WTC11 (cell line): Measurements from ENCODE around the gene RASL11B.

Source experiments
- FOXP4 ChIP-seq: sonication (generic); formaldehyde crosslinking; IDR thresholded peaks from 2 replicates; pipeline ENCODE4 v1.8.0; 2022; ENCODE audit warnings: mild to moderate bottlenecking, missing genetic modification reagents
- ZNF416 ChIP-seq: fragments of 250-450 bp; sonication (Bioruptor Pico); IDR thresholded peaks from 2 replicates; pipeline ENCODE4 v1.9.0; 2021; ENCODE audit warnings: mild to moderate bottlenecking, inconsistent platforms
- TF ChIP-seq, protein P1 (sequence below): fragments of 200-600 bp; IDR thresholded peaks from 2 replicates; pipeline ENCODE4 v1.8.0; 2022; ENCODE audit warnings: antibody characterized with exemption

GRCh38 chr4:52870225-52870624 lies 8.1 kb downstream of the RASL11B start:
- TF ChIP-seq ZNF416 (CRISPR knock-in tag) (no peak), FOXP4 (no peak)
- TF ChIP-seq, protein P1, sequence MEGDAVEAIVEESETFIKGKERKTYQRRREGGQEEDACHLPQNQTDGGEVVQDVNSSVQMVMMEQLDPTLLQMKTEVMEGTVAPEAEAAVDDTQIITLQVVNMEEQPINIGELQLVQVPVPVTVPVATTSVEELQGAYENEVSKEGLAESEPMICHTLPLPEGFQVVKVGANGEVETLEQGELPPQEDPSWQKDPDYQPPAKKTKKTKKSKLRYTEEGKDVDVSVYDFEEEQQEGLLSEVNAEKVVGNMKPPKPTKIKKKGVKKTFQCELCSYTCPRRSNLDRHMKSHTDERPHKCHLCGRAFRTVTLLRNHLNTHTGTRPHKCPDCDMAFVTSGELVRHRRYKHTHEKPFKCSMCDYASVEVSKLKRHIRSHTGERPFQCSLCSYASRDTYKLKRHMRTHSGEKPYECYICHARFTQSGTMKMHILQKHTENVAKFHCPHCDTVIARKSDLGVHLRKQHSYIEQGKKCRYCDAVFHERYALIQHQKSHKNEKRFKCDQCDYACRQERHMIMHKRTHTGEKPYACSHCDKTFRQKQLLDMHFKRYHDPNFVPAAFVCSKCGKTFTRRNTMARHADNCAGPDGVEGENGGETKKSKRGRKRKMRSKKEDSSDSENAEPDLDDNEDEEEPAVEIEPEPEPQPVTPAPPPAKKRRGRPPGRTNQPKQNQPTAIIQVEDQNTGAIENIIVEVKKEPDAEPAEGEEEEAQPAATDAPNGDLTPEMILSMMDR: no peak
